Renal pelvis (tissue), 4 donors: Measurements from ENCODE around the gene GID4. TPM values are rescaled to one million over a fixed set of nuclear protein-coding genes. Genes with fewer than 3 reads are reported as not detected.

Experiments used
- DNase-seq: peaks from one replicate; pipeline ENCODE4 v3.0.0-alpha.2; 2013
- polyA plus RNA-seq, 3 donors: library from polyadenylated mRNA; unstranded; fragments of 120-200 nt; gene quantifications; one replicate each; pipeline ENCODE4 v1.2.1, GENCODE V29; 2013; ENCODE audit not compliant: insufficient read length in 3 of 3

Gene GID4
- polyA plus RNA-seq, 3 donors: 12.6 to 14.0 (median 13.4) TPM

DNA sequence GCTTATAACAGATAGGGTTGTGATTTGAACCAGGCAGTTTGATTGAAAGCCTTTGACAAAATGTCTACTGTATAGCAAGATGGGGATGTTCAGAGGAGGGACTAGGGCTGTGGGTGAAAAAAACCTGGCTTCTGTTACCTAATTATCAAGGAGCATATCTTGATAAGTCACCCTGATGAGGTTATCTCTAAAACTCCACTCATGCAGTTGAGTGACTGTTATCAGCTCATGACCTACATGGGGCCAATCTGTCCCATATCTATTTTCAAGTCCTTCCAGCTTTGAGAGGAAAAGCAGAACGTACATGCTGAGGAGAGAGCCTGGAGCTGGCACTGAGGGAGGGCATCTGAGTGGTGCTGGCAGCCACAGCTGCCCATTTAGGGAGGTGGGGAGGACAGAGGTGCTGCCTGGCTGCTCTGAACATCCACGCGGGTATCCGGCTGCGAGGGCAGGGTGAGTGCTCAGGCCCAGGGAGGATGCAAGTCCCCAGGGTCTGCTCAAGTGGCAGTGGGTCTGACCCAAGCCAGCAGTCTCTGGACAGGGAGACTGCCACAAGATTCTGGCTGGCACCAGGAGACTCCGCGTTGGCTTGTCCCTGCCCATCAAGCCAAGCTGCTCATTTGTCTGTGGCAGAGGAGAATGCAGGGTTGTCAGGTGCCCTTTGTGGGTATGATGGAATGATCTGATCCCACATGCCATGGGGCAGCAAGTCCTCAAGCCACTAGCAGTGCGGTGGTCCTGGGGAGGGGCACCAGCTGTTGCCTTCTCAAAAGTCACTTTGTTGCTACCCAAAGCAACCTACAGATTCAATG is 29.4 kb upstream of the GID4 start:
- no peak for DNase-seq

DNA sequence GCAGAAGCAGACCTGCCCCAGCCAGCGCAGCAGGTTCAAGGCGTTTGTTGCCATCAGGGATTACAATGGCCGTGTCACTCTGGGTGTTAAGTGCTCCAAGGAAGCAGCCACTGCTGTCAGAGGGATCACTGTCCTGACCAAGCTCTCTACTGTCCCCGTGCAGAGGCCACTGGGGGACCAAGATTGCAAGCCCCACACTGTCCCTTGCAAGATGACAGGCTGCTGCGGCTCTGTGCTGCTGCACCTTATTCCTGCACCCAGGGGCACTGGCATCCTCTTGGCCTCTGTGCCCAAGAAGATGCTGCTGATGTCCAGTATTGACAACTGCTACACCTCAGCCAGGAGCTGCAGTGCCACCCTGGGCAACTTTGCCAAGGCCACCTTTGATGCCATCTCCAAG is 27.9 kb upstream of the GID4 start:
- DNase-seq: no peak

DNA sequence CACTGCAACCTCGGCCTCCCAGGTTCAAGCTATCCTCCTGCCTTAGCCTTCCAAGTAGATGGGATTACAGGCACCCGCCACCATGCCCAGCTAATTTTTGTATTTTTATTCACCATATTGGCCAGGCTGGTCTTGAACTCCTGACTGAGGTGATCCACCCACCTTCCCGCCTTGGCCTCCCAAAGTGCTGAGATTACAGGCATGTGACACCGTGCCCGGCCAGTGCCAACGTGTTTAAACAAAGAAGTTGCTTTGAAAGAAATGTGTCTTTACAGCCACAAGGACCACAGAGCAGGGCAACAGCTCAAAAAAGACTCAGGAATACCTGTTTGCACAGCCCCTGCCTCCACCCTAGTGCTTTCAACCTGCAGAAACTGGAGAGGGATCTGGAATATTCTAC is 25.2 kb upstream of the GID4 start:
- DNase-seq: no peak

DNA sequence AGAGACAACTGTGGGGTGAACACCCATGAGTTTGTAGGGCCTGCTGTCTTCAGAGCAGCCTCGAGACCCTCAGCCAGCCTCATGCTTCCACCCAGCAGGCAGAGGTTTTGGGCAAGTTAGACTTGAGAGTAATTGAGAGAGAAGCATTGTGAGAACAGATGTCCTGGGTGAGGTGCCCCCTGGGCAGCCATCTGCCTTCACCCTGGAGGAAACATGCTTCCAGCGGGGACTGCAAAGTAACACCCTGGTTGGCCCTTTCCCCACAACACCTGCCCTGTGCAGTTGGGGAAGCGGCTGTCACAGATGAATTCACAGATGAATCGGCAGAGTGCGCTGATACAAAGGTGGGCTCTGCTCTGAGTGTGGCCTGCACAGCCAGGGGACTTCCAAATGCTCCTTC is 23.6 kb upstream of the GID4 start:
- DNase-seq: no peak

DNA sequence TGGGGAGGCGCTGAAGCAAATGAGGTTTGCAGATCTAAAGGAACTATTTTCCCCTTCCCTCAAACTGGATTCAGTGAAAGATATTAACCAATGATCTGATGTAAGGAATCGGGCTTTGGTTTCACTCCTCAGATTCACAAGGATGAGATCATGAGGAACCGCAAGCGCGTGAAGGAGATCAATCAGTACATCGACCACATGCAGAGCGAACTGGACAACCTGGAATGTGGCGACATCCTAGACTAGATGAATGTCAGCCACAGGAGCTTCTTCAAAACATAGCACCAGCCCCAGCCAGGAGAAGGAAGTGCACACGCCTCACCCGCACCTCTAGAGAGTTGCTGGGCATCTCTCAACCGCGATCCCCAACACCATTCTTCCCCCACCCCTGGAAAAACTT is 22.8 kb upstream of the GID4 start:
- no peak for DNase-seq

DNA sequence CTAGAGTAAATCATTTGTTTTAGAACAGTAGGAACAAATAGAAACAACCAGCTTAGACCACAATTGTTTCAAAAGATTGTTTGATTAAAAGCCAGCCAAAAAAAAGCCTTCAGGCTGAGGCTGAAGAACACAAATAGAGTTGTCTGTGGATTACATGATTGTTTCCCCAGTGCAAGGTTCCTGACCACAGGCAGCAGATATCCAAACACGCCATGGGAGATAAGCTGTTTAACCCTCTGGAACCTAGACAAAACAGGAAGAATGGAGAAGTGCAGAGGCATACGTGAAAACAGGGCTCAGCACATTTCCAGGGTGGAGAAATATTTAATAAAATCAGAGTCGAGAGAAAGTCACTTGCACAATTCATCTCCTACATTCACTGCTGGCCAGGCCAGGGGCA is 21.2 kb upstream of the GID4 start:
- DNase-seq: no peak

DNA sequence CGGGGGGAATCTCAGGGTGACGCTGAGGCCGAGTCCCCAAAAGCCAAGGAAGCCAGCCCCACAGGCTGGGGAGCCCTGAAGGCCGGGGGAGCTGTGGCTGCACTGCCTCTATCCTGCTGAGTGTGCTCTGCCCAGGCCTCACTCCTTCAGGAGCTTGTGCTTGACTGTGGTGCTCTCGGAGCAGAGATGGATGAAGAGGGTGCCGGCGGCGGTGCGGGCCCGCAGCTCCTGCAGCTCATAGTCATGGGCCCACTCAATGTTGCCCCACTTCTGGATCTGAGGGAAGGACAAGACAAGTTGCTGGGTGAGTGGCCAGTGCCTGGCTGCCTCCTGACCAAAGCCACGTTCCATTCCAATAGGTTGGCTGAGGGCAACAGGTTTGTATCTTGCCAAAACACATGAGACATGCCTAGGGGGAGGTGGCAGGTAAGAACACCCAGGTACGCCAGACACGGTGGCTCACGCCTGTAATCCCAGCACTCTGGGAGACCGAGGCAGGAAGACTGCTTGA is 20.7 kb upstream of the GID4 start:
- DNase-seq: no peak

DNA sequence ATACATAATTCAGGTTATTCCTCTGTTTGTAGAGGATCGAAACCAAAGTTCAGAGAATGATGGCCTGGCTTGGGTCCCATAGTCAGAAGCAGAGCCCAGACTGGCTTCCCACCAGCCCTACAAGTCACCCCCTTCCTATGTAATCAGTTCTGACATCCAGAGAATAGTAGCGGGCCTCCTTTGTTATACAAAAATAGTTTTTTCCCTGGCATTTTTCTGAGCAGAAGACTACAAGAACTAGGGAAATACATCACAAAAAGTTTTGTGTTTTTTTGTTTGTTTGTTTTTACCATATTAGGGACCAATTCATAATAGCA is 19.4 kb upstream of the GID4 start:
- DNase-seq: no peak

DNA sequence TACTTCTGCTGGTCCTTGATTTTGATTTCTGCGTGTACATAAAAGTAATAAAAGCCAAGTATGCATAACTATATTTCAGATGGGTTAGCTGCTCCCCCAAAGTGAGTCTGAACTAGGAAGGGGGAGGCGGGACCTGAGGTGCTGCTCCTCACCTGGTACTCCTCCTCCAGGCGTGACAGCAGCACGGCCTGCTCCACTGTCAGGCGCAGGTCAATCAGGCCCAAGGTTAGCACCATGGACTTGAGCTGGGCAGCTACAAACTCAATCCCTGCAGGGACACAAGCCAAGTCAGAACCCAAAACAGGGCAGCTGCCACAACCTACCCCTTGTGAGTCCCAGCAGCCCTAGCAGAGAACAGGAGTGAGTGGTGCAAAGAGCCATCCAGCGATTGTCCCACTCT is 18.2 kb upstream of the GID4 start:
- DNase-seq: no peak

DNA sequence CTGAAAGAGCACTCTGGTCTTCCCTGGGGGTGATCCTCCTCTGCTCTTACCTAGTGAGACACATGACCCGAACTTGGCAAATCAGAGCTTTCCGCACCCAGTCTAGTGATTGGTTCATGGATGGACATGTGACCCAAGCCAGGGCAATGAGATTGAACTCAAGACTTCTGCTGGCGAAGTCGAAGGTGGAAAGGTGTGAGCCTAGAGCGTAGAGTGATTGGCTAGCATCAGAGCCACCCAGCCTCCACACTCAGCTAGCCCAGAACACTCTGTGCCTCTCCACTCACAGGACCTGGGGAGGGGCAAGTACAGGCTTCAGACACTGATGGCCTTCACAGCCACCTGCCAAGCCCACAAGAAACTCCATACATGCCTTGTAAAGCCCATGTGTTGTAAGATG is 17.8 kb upstream of the GID4 start:
- DNase-seq: no peak

DNA sequence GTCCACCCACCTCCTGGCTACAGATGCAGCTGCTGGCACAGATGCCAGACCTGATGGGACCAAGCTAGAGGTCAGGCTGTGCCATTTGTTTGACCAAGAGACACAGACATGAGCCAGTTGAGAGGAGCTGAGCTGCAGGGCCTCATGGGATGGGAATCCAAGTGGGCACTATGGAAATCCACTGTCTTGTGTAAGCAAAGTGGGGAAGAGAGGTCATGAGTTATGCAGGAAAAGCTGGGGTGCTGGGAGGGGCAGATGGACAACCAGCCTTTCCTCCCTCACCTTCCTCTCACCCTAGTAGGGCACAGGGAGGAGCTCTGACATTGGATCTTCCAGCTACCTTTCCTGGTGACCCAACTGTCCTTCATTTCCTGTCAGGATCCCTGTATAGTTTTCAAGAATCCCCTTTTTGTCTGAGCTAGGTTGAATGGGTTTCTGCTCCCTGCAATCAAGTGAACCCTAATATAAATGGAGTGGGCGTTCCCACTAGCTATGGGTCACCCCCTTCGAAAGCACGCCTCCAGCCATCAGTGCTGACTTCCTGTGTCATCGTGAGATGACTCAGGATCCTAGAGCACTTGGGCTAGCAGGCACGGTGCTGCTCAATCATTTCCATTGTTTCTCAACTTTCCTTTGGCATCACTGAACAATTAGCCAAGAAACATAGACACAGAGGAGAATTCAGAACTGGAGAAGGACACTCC is 13.8 kb upstream of the GID4 start:
- no peak for DNase-seq

DNA sequence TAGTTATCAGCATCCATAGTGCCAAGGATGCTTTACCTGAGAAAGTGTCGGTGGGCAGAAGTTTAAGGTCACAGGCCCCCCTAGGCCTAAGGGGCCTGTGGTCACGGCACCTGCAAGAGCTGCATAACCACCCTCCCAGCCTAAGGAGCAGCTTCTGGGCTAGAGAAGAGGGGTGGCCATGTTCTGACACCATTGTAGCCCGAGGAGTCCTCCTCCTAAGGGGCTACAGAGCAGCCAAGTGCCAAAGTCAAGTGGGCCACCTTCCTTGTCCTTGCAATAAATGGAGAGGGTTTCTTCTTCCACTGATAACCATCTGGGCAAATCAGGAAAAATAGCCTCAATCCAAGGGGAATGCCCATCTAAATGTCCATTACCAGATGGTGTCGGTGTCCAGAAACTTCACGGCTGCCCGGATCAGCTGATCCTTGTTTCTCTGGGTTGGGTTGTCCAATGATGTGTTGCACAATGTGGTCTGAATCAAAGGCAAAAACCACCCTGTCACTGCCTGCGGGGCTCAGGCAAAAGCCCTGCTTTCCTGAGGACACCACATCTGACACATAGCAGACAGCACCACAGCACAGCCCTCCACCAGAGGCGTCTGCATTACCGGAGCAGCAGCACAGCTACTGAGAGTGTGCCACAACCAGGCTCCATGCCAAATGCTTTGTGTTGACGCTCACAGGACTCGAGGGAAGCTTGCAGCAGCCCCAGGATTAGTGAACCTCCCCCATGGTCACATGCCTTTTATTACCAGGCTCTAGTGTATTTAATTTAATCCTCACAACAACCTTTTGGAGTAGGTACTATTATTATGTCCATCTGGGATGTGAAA is 13.0 kb upstream of the GID4 start:
- DNase-seq: no peak

DNA sequence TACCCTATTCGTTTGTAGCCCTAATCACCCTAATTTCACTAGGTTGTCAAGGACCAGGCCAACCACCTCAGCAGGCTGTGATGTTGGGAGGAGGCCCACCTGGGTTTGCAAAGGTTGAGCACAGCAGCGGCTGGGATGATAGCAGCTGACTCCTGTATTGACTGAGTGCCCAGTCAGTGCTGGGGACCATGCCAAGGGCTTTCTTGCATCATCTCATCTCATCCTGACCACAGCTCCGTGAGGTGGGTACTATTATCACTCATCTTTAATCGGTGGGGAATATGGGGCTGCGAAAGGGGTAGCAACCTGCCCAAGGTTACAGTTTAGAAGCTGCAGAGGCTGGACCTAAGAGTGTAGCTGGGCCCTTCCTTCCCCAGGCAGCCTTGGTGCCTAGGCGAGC is 11.9 kb upstream of the GID4 start:
- no peak for DNase-seq

DNA sequence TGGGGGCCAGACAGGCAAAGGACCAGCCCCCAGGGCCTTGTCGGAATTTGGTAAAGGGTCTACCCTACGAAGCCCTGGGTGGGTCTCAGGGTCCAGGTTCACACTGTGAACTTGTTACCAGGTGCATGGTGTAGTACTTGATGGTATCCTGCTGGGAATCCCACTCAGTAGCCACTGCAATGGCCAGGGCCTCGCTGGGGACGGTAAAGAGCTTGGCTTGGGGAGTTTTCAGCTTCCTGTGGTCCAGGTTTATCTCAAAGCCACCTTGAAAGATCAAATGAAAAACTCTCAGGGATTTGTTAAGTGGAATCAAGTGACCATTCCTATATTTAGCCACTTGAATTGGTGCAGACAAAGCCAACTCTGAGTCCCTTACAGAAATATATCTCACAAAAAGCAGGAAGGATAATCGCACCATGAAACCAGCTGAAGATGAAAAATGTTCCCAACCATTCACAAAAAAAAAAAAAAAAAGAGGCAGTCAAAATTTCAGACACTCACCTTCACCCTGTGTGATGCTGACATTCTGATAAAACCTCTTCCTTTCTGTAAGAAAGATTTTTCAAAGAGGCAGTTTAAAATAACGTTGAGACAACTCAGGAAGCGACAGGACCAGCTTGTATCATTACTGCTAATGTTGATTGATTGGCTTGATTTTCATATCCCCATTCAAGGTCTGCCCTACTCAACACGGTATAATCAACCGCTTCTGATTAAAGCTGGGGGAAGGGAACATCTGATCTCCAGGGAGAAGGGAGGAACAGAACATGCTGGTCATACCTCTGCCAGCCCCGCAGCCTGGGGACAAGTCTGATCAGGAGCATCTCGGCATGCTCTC is 10.9 kb upstream of the GID4 start:
- DNase-seq: no peak

DNA sequence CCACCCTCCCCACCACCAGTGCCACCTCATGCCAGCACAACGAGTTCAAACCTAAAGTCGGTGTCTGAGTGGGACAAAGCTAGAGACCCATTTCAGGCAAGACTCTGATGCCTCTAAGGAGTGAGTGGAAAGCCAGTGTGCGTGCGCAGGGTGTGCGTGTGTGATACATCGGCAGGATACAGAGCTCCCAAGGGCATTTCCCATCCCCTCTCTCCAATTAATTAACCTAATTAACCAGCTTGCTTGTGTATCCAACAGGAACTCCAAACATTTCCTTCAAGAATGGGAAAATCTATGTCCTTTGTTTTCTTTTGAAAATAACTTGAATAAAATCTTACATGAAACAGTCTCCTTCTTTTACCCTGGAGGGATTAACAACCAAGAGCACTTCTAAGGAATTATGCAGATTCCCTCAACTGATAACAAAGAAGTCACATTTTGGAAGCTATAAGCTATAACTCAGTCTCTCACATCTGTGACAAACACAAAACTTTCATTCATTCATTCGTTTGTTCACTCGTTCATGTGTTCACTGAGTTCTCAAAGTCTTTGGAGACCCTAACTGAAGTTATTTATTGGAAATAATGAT is 10.2 kb upstream of the GID4 start:
- no peak for DNase-seq

DNA sequence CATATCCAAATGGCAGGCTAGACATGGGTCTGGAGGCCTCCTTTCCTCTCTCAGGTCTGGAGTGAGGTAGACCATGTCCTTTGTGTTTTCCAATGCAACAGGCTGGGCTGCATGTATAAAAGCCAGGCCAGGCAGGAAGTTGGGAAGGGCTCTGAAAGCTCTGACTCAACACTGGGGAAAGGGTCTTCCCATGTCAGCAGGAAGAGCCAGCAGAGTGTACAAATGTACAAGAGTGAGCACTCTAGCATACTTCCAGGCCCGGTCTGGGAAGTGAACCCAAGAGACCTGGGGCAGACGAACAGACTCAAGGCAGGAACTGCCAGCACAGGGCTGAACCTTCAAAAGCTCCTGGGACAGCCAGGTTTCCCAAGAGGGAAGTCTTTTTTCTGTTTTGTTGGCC is 7.3 kb upstream of the GID4 start:
- DNase-seq: peak; percentile 1

DNA sequence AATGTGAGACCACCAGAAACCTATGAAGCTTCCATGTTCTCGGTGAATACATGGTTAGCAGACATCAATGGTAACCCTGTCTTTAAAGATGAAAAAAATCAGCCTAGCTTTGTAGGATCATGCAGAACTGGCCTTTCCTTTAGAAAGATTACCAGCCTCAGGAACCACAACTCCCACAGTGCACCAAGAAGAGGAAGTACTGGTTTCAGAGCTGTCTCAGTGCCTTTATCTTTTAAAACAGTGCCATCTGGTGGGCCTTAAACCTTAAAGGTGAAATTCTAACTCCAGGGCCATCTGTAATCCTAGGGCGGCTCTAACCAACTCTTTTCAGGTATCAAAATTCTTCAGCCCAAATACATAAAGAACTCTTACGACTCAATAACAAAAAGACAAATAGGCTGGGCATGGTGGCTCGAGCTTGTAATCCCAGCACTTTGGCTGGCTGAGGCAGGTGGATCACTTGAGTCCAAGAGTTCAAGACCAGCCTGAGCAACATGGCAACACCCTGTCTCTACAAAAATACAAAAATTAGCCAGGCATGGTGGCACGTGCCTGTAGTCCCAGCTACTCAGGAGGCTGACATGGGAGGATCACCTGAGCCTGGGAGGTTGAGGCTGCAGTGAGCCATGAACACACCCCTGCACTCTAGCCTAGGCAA is 5.6 kb upstream of the GID4 start:
- DNase-seq: peak; percentile 80

DNA sequence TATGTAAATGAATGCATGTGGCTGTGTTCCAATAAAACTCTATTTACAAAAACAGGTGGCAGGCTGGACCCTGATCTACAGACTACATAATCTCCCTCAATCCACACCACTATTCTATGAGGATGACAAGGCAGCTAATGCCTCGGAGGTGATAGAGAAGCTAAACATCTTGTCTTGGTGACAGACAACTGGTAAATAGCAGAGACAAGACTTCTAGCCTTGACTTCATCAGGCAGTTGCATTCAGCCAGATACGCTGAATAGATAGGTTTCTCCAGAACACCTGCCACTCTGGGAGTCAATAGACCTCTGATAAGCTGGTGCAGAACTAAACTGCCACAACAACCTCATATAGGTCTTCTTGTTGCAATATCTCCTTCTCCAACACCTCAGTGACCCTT is 3.5 kb upstream of the GID4 start:
- DNase-seq: no peak

DNA sequence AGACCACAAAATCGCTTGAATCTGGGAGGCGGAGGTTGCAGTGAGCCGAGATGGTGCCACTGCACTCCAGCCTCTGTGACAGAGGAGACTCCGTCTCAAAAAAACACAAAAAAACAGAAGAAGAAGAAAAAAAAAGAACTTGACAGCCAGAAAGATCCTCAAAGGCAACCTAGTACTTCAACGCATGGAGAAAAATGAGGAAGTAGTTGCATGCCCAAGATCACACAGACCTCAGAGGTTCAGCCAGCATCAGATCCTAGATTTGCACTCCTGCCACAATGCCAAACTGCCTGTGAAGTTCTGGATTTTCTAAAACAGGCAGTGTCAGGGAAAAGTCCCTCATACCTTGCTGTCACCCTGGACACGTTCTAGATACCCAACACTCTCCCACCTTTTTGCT is 1.7 kb upstream of the GID4 start:
- no peak for DNase-seq

DNA sequence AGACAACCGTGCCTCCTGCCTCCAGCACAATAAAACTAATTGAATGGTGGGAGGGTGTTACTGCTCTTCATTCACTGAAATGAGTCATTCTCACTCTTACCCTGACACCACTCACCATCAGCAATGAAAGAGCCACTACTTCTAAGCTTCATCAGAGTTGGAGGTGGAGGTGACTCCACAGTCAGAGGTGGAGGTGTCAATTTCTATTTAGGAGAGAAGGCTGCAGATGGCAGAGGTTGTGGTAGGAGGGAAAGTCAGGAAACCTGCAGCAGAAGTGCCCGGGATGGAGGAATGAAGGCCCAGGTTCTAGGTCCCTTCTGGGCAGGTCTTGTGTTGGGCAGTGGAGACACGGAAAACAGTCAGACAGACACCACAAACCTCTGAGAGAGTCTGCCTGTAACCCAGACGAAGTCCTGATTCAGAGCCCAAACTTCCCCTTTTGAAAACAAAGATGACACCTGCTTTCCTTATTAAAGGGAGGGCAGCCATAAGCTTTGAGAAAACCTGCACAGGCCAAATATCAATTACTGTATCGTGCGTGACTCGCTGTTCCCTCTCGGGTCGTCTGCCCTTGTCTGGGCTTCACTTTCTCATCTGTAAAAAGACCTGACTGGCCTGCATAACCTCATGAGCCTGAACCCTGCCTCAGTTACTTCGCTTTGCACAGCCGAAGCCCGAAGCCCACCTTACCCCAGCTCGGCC is 908 bp upstream of the GID4 start:
- peak; percentile 1 for DNase-seq
